Right ventricle myocardium inferior (tissue), 1 donor: ENCODE data around the gene RANBP17. TPM values are rescaled to one million over a fixed set of nuclear protein-coding genes. Genes with fewer than 3 reads are reported as not detected.
"Not testable (repeated sequence)": the region's sequence is repeated elsewhere in the genome, so short reads cannot be mapped to it uniquely, and the experiment has no call there.

ENCODE experiments used
- ATAC-seq: fragments of 200-7000 bp; cut with Tn5 transposase; one replicate; pipeline ENCODE4 v1.9.1; 2020; ENCODE audit warnings: mild to moderate bottlenecking, moderate library complexity
- DNase-seq: peaks from one replicate; pipeline ENCODE4 v3.0.0; 2021; ENCODE audit errors: missing footprints
- intact Hi-C: fragments of 100-400 bp; cut with DNase I; formaldehyde crosslinking; loops from one replicate; pipeline ENCODE4 v1.11.0; 2022
- total RNA-seq: library from RNA; stranded (reverse); fragmentation: NEBNext Ultra II Directional; extraction: Animal tissue kit (Norgen Biotek cat#: 25700); gene quantifications from one replicate; pipeline ENCODE4 v1.2.1, GENCODE V29; 2021
- donor health status: DM: no; HTN: yes; CAD: no; lungs with severe emphysema.

RANBP17 gene
- total RNA-seq, 1 donor from 2014 or later = 2.7 TPM

GRCh38 chr5:171175746-171176145 lies 313.9 kb downstream of the RANBP17 start:
- intact Hi-C loops = no loop called here
- ATAC-seq (no peak), DNase-seq (no peak)

GRCh38 chr5:171178190-171178589 lies 316.4 kb downstream of the RANBP17 start:
- intact Hi-C loops, DNase-seq, ATAC-seq: not testable (repeated sequence)

GRCh38 chr5:171188016-171188415 lies 326.2 kb downstream of the RANBP17 start:
- DNase-seq (no peak), ATAC-seq (no peak)
- intact Hi-C loops = no loop called here

GRCh38 chr5:171189442-171189841 lies 327.6 kb downstream of the RANBP17 start:
- no peak for ATAC-seq
- intact Hi-C loops = no loop called here

GRCh38 chr5:171192111-171192510 lies 330.3 kb downstream of the RANBP17 start:
- DNase-seq (no peak), ATAC-seq (no peak)
- intact Hi-C loops = no loop called here

More at GRCh38 chr5:171189442-171189841, 327.6 kb downstream of the RANBP17 start:
- no peak for DNase-seq

GRCh38 chr5:171201310-171201709 lies 339.5 kb downstream of the RANBP17 start:
- no peak for DNase-seq
- intact Hi-C loops = no loop called here
- ATAC-seq = no peak

- DNase-seq (no peak), ATAC-seq (no peak)
- intact Hi-C loops = loop anchor here (2.0 kb wide), 1 partner anchor 131 kb away; no protein-coding TSS in a partner anchor
These were observed 343.6 kb downstream of the RANBP17 start for GRCh38 chr5:171205375-171205774.

- ATAC-seq = no peak
- no peak for DNase-seq
- intact Hi-C loops = loop anchor here (2.0 kb wide), 1 partner anchor 135 kb away; no protein-coding TSS in a partner anchor
These were observed 345.5 kb downstream of the RANBP17 start for GRCh38 chr5:171207256-171207847.

- DNase-seq (no peak), ATAC-seq (no peak)
- intact Hi-C loops = no loop called here
These were observed 360.1 kb downstream of the RANBP17 start for GRCh38 chr5:171221916-171222315.

GRCh38 chr5:171223927-171224326 lies 362.1 kb downstream of the RANBP17 start:
- intact Hi-C loops = no loop called here
- ATAC-seq = no peak
- DNase-seq = no peak

- intact Hi-C loops = no loop called here
- DNase-seq = no peak
- no peak for ATAC-seq
These were observed 364.4 kb downstream of the RANBP17 start for GRCh38 chr5:171226096-171226754.

- intact Hi-C loops = no loop called here
- DNase-seq (no peak), ATAC-seq (no peak)
These were observed 365.0 kb downstream of the RANBP17 start for GRCh38 chr5:171226864-171227263.

GRCh38 chr5:171236651-171237050 lies 374.8 kb downstream of the RANBP17 start:
- intact Hi-C loops = no loop called here
- no peak for ATAC-seq

GRCh38 chr5:171242521-171242920 lies 380.7 kb downstream of the RANBP17 start:
- intact Hi-C loops = no loop called here
- ATAC-seq = no peak
- no peak for DNase-seq

More at GRCh38 chr5:171236651-171237050, 374.8 kb downstream of the RANBP17 start:
- no peak for DNase-seq

GRCh38 chr5:171246231-171246630 lies 384.4 kb downstream of the RANBP17 start:
- DNase-seq = no peak
- intact Hi-C loops = no loop called here
- no peak for ATAC-seq

GRCh38 chr5:171249460-171249859 lies 387.6 kb downstream of the RANBP17 start:
- intact Hi-C loops = no loop called here
- no peak for DNase-seq
- no peak for ATAC-seq

- DNase-seq = no peak
- no peak for ATAC-seq
- intact Hi-C loops = no loop called here
These were observed 388.9 kb downstream of the RANBP17 start for GRCh38 chr5:171250738-171251137.

GRCh38 chr5:171251519-171251918 lies 389.7 kb downstream of the RANBP17 start:
- ATAC-seq = no peak
- no peak for DNase-seq
- intact Hi-C loops = no loop called here

GRCh38 chr5:171252674-171253073 lies 390.9 kb downstream of the RANBP17 start:
- DNase-seq (no peak), ATAC-seq (no peak)
- intact Hi-C loops = no loop called here

- intact Hi-C loops = no loop called here
- no peak for DNase-seq
- ATAC-seq = no peak
These were observed 397.1 kb downstream of the RANBP17 start for GRCh38 chr5:171258737-171259415.
